GM18867 (cell line): ENCODE results near the gene ZFTA.
"Not testable (repeated sequence)": the region's sequence is repeated elsewhere in the genome, so short reads cannot be mapped to it uniquely, and the experiment has no call there.

Experiments used
- ATAC-seq: cut with Tn5 transposase; IDR thresholded peaks from one replicate; pipeline ENCODE4 v1.9.1; 2021; ENCODE audit warnings: mild to moderate bottlenecking, moderate library complexity; ENCODE audit not compliant: unreplicated experiment

ZFTA gene

DNA sequence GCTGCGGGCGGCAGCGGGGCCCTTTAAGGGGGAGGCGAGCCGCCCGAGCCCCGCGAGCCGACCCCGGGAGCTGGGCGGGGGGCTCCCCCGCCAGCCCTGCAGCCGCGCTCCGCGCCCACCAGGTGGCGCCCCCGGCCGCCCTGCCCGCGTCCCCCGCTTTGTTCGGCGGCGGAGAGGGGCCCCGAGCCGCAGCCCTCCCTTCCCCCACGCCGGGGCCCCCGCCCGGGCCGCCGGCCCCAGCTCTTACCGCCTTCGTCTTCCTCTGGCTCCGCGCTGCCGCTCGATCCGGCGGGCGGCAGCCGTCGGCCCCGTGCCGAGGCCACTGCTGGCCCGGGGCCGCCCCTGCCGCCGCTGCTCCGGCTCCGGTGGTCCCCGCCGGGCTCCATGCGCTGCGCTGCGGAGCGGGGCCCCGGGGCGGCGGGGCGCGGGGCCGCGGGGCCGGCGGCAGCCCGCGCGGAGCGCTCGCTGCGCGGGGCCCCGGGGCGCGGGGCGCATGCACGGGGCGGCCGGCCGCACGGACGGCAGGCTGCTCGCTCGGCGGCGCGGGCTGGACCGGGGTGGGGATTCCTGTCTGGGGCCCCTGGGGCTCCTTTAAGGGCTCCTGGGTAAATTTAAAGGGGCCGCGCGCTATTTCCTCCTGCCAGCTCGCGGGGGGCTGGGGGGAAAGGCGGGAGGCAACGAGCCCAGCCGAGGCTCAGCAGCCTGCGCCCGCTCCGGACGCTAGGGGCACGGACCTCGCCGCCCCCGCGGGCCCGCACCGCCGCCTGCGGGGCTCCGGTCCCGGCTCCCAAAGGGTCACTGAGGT is at the start of gene ZFTA:
TSS of gene ZFTA (minus strand) at position 539 of the 805 bp plus-strand sequence. CDS start at position 386, 153 bp downstream.
- peak; percentile 52 for ATAC-seq

GRCh38 chr11:63817758-63818498 is 49.4 kb upstream of the ZFTA start:
- ATAC-seq = no peak

DNA sequence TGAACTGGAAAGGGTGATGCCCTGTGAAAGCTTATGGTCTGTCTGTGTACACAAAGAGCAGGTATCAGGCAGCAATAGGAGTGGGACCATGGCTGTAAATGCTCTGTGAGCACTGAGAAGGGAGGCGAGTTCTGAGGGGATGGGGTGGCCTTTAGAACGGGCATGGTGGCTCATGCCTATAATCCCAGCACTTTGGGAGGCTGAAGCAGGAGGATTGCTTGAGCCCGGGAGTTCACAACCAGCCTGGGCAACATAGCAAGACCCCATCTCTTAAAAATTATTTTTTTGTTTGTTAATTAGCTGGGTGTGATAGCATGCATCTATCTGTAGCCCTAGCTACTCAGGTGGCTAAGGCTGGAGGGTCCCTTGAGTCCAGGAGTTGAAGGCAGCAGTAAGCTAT is 48.2 kb upstream of the ZFTA start:
- ATAC-seq = no peak

DNA sequence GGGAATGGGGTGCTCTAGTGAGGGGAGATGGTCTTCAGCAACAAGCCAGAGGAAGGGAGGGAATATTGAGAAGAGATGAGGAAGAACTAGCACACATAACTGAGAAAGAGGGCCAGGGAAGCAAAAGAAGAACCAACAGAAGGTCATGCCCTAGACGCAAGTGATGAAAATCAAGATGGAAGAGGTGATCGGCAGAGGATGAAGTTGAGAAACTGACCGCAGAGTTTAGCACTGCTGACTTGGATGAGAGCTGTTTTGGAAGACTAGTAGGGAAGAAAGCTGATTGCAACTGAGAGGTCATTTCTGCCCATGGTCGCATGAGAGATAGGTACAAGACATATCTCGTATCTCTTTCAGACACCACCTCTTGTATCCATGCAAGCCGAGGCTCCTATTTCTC is 47.6 kb upstream of the ZFTA start:
- ATAC-seq = no peak

DNA sequence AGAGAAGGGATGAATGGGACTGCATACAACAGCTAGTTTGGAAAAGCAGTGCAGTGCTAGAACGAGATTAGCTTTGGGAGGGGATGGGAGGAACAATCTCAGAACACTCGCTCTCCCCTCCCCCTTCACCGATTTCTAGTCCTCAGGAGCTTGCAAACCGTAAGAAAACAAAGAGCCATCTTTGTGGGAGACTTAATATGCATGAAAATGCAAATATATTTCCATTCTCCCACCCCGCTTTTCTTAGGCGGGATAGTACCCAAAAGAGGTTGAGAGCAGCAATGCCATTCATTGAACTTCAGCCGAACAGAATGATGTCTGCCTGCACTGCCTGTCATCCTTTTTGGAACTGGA is 45.8 kb upstream of the ZFTA start:
- no peak for ATAC-seq

- peak; percentile 32 for ATAC-seq
These were observed 45.2 kb upstream of the ZFTA start for GRCh38 chr11:63813563-63814382.

- ATAC-seq = peak; percentile 83
These were observed 44.5 kb upstream of the ZFTA start, which contains the start of gene SPINDOC for GRCh38 chr11:63813035-63813562. Gene SPINDOC, plus strand, starts transcription at chr11:63813456. Its CDS starts 231 bp downstream, at chr11:63813687.

- ATAC-seq = no peak
These were observed 42.9 kb upstream of the ZFTA start for GRCh38 chr11:63811522-63811921.

DNA sequence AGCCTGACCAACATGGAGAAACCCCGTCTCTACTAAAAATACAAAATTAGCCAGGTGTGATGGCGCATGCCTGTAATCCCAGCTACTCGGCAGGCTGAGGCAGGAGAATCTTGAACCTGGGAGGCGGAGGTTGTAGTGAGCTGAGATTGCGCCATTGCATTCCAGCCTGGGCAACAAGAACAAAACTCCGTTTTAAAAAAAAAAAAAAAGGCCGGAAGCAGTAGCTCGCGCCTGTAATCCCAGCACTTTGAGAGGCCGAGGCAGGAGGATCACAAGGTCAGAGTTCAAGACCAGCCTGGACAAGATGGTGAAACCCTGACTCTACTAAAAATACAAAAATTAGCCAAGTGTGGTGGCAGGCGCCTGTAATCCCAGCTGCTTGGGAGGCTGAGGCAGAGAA is 41.8 kb upstream of the ZFTA start:
- not testable (repeated sequence) for ATAC-seq

- ATAC-seq = no peak
These were observed 37.4 kb upstream of the ZFTA start for GRCh38 chr11:63805844-63806415.

- ATAC-seq = no peak
These were observed 35.7 kb upstream of the ZFTA start for GRCh38 chr11:63804259-63804658.

DNA sequence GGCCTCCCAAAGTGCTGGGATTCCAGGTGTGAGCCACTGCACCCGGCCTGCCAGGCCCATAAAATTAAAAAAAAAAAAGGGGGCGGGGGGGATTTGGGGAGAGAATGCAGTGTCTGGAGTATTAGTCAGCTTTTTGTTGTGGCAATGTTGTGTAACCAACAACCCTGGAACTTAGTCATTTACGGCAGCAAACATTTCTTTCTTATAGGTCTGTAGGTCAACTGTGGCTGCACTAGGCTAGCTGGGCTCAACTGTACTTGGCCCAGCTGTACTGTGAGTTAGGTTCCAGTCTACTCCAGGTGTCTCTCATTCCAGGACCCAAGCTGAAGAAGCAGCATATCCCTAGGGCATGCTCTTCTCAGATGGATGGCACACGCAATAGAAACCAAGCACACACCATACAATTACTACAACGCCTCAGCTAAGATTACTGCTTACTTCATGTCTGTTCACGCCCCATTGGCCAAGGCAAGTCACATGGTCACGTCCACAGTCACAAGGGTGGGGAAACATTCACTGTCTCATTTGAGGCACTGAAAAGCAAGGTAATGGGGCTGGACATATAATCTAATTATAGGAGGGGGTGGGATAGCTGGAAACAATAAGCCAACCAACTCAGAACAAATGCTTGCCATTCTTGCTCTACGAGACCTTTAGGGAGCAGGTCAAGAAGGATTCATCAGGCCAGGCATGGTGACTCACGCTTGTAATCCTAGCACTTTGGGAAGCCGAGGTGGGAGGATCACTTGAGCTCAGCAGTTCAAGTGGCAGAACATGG is 34.3 kb upstream of the ZFTA start:
- no peak for ATAC-seq

- no peak for ATAC-seq
These were observed 32.3 kb upstream of the ZFTA start for GRCh38 chr11:63800921-63801320.

GRCh38 chr11:63795066-63795465 is 26.5 kb upstream of the ZFTA start:
- ATAC-seq = no peak

- ATAC-seq = no peak
These were observed 24.6 kb upstream of the ZFTA start for GRCh38 chr11:63793161-63793560.

DNA sequence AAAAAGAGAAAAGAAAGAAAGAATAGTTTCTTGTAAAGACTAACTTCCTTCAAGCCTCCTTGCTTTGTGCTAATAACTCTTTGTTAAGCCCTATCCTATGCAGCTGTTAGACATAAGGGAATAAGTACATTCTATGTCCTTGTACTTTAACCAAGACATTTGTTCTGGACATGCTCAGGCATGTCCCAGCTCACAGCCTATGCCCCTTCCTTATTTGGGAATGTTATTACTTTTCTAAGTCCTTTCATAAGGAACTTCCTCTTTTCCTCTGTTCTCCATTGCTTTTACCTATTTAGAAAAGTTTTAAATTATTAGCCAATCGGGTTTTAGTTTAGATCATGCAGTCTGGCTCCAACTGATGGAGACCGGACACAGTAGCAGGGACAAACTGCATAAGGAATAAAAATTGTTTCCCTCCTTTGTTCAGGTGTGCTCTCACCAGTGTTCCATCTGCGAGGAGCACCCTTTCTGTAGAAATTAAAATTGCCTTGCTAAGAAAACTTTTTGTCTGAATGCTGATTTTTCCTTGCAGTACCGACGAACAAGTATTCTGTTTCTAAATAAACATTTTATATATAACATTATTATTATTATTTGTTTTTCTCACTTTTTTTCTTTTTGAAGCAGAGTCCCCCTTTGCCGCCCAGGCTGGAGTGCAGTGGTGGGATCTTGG is 23.1 kb upstream of the ZFTA start:
- no peak for ATAC-seq

DNA sequence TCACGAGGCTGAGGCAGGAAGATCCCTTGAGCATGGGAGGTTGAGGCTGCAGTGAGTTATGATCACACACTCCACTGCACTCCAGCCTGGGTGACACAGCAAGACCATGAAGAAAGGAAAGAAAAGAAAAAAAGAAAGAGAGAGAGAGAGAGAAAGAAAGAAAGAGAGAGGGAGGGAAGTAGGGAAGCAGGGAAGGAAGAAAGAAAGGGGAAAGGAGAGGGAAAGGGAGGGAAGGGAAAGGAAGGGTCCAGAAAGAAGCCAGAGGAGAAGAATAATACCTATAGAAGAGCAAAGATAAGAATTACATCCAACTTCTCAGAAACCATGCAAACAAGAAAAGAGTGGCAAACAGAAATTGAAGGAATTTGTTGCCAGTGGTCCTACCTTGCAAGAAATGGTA is 17.2 kb upstream of the ZFTA start:
- no peak for ATAC-seq

DNA sequence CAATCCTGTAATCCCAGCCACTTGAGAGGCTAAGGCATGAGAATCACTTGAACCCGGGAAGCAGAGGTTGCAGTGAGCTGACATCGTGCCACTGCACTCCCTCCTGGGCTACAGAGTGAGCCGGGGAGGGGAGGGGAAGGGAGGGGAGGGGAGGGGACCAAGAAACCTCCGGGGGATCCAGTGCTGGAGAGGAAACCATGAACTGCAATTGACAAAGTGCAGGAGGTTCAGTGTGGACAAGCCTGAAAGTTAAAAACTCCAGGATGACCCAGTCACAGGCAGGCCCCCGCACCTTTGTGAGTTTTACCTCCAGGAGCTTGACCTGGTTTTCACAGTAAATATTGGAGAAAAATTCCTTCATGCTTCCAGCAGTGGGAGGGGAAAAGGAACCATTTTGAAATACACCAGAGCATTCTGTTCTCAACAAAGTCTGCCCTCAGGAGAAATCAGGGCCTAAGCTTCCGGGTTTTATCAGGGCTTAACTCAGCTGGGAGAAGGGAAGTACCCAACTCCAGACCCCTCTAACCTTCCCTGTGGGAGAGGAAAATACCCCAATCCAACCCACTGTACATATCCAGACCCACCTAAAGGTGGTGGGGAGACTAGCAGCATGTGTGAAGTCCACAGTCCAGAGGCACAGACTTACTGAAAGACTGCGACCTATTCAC is 15.5 kb upstream of the ZFTA start:
- ATAC-seq = no peak

DNA sequence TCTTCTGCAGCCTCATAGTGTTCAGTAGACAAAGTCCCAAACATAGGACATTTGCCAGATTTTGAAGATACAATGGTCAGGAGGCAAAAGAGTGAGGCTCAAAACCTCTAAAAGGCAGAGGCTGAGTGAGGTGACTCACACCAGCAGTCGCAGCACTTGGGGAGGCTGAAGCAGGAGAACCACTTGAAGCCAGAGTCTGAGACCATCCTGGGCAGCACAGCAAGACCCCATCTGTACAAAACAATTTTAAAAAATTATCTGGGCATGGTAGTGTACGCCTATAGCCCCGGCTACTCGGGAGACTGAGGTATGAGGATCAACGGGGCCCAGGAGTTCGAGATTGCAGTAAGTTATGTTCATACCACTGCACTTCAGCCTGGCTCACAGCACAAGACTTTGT is 14.2 kb upstream of the ZFTA start:
- no peak for ATAC-seq
